Activated naive CD4-positive, alpha-beta T cell treated with anti-CD3 and anti-CD28 coated beads, Interleukin-2, amount 50 U/mL, for 24 hours (primary cell): ENCODE data around the gene AK8.

Experiments
- H3K27ac Mint-ChIP-seq: one replicate; pipeline ENCODE4 v1.8.0; 2021; ENCODE audit warnings: mild to moderate bottlenecking, mixed read lengths
- H3K27me3 Mint-ChIP-seq: one replicate; pipeline ENCODE4 v1.8.0; 2021; ENCODE audit warnings: mixed read lengths
- H3K36me3 Mint-ChIP-seq: one replicate; pipeline ENCODE4 v1.8.0; 2021; ENCODE audit warnings: mixed read lengths
- H3K4me1 Mint-ChIP-seq: one replicate; pipeline ENCODE4 v1.8.0; 2021; ENCODE audit warnings: mixed read lengths
- H3K4me3 Mint-ChIP-seq: one replicate; pipeline ENCODE4 v1.8.0; 2021; ENCODE audit warnings: mild to moderate bottlenecking, mixed read lengths
- H3K9me3 Mint-ChIP-seq: one replicate; pipeline ENCODE4 v1.8.0; 2021; ENCODE audit warnings: mixed read lengths

The AK8 gene

GRCh38 chr9:132854832-132855231, 23.3 kb downstream of the AK8 start:
- Mint-ChIP-seq H3K27ac (no peak overlapping the region), H3K4me1 (peaks cover 9% of the 10 kb centered on the region), H3K4me3 (no peak overlapping the region), H3K27me3 (no peaks in the 10 kb centered on the region), H3K36me3 (no peaks in the 10 kb centered on the region), H3K9me3 (no peaks in the 10 kb centered on the region)

DNA sequence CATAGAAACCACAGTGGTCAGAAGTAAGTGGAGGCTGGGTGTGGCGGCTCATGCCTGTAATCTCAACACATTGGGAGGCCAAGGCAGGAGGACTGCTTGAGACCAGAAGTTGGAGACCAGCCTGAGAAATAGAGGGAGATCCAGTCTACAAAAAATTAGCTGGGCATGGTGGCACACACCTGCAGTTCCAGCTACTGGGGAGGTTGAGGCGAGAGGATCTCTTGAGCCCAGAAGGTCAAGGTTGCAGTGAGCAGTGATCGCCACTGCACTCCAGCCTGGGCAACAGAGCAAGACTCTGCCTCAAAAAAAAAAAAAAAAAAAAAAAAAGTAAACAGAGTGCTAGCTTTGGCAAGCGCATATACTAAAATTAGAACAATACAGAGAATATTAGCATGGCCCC, 24.6 kb downstream of the AK8 start:
- no peak overlapping the region for H3K27ac Mint-ChIP-seq
- H3K4me1 Mint-ChIP-seq = peaks cover 19% of the 10 kb centered on the region
- no peaks in the 10 kb centered on the region for H3K36me3 Mint-ChIP-seq
- no peaks in the 10 kb centered on the region for H3K9me3 Mint-ChIP-seq
- H3K4me3 Mint-ChIP-seq = no peak overlapping the region
- no peaks in the 10 kb centered on the region for H3K27me3 Mint-ChIP-seq

GRCh38 chr9:132849185-132849706, 28.8 kb downstream of the AK8 start:
- H3K36me3 Mint-ChIP-seq = no peaks in the 10 kb centered on the region
- peak overlapping the region; percentile 23 for H3K4me3 Mint-ChIP-seq

GRCh38 chr9:132846918-132847515, 31.1 kb downstream of the AK8 start:
- H3K27ac Mint-ChIP-seq = no peak overlapping the region

More at GRCh38 chr9:132849185-132849706, 28.8 kb downstream of the AK8 start:
- H3K27ac Mint-ChIP-seq = no peak overlapping the region
- H3K4me1 Mint-ChIP-seq = peaks cover 20% of the 10 kb centered on the region
- no peaks in the 10 kb centered on the region for H3K27me3 Mint-ChIP-seq
- H3K9me3 Mint-ChIP-seq = no peaks in the 10 kb centered on the region

DNA sequence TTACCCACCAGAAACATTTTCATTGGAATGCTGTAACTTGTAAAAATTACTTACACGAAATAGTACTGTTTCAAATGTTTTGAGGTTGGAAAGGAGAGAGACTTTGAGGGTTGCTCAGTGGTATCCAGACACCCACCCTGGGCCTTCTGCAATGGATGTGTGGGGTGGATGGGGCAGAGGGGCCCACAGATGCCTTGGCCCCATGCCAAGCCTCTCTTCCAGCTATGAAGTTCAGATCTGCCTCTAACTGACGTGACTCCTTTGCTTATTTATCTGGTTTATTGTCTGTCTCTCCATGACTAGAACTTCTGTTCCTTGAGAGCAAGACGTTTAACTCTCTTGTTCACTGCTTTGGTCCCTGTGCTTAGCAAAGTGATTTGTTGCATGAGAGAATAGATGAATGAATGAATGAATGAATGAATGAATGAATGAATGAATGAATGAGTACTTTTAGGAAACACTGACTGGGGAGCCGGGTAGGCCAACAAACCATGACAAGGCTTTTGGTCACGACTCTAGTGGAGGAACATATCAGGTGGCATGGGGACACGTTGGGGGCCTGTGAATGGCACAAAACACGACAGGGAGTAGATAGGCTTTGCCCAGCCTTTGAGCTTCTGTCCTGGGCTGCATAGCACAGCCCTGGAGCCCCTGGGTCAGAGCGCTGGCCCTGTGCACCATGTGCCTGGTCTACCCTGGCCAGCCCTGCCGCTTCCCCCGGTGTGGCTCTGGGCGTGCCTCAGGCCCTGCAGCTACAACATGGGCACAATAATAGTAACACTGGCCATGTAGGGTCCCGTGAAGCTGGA, 31.8 kb downstream of the AK8 start:
- Mint-ChIP-seq H3K4me1 (peaks cover 20% of the 10 kb centered on the region), H3K4me3 (no peak overlapping the region), H3K36me3 (no peaks in the 10 kb centered on the region), H3K27me3 (no peaks in the 10 kb centered on the region), H3K9me3 (no peaks in the 10 kb centered on the region), H3K27ac (no peak overlapping the region)

More at GRCh38 chr9:132846918-132847515, 31.1 kb downstream of the AK8 start:
- no peaks in the 10 kb centered on the region for H3K9me3 Mint-ChIP-seq
- no peaks in the 10 kb centered on the region for H3K36me3 Mint-ChIP-seq
- no peaks in the 10 kb centered on the region for H3K27me3 Mint-ChIP-seq
- H3K4me1 Mint-ChIP-seq = peaks cover 20% of the 10 kb centered on the region
- no peak overlapping the region for H3K4me3 Mint-ChIP-seq

- no peaks in the 10 kb centered on the region for H3K27me3 Mint-ChIP-seq
Observed at GRCh38 chr9:132842124-132843044, 35.7 kb downstream of the AK8 start.

GRCh38 chr9:132840980-132841379, 37.1 kb downstream of the AK8 start:
- Mint-ChIP-seq H3K4me3 (no peak overlapping the region), H3K9me3 (no peaks in the 10 kb centered on the region), H3K27me3 (no peaks in the 10 kb centered on the region), H3K27ac (no peak overlapping the region), H3K36me3 (no peaks in the 10 kb centered on the region), H3K4me1 (no peaks in the 10 kb centered on the region)

More at GRCh38 chr9:132842124-132843044, 35.7 kb downstream of the AK8 start:
- Mint-ChIP-seq H3K4me3 (no peak overlapping the region), H3K36me3 (no peaks in the 10 kb centered on the region), H3K4me1 (no peaks in the 10 kb centered on the region), H3K27ac (no peak overlapping the region), H3K9me3 (no peaks in the 10 kb centered on the region)

DNA sequence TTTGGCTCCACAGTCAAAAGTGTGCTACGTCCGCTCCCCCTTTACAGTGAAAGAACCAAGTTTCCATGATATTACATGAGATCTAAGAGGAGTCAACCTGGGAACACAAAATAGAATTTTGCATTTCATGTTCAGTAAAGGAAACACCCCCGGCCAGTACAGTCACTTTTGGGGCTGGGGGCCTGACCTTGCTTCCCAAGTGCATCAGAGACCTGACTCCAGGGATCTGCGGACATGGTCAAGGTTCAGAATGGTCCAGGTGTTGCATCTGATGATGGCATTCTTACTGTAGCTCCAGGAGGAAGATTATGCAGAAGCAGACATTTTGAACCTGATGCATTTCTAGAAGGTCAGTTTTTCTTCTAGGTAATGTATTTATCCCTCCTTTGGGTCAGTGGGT, 39.8 kb downstream of the AK8 start:
- no peak overlapping the region for H3K4me3 Mint-ChIP-seq
- no peaks in the 10 kb centered on the region for H3K9me3 Mint-ChIP-seq
- no peaks in the 10 kb centered on the region for H3K36me3 Mint-ChIP-seq
- no peak overlapping the region for H3K27ac Mint-ChIP-seq
- H3K4me1 Mint-ChIP-seq = no peaks in the 10 kb centered on the region
- H3K27me3 Mint-ChIP-seq = no peaks in the 10 kb centered on the region

- H3K4me1 Mint-ChIP-seq = no peaks in the 10 kb centered on the region
- H3K9me3 Mint-ChIP-seq = no peaks in the 10 kb centered on the region
- no peak overlapping the region for H3K4me3 Mint-ChIP-seq
- no peaks in the 10 kb centered on the region for H3K27me3 Mint-ChIP-seq
- no peaks in the 10 kb centered on the region for H3K36me3 Mint-ChIP-seq
- H3K27ac Mint-ChIP-seq = no peak overlapping the region
Observed at GRCh38 chr9:132837501-132838286, 40.4 kb downstream of the AK8 start.

DNA sequence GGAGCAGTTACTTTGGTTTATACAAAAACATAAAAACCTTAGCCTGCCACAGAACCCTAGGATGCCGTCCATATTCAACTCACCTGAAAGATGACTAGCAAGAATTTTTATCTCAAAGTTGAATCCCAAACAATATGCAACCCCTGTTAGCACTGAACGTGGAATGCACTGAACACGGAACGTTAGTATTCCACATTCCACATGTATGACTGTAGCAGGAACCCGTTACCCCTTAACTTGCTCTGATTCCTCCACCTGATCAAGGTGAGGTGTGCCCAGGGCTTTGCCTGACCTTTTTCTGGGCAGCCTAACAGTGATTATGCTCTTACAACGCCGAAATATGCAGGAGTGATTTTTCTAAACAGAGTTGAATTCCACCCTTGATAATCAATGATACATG, 43.7 kb downstream of the AK8 start:
- Mint-ChIP-seq H3K36me3 (no peaks in the 10 kb centered on the region), H3K4me1 (no peaks in the 10 kb centered on the region), H3K27ac (no peak overlapping the region), H3K27me3 (no peaks in the 10 kb centered on the region), H3K9me3 (no peaks in the 10 kb centered on the region), H3K4me3 (no peak overlapping the region)

- no peak overlapping the region for H3K4me3 Mint-ChIP-seq
- H3K27me3 Mint-ChIP-seq = no peaks in the 10 kb centered on the region
- H3K9me3 Mint-ChIP-seq = no peaks in the 10 kb centered on the region
- no peaks in the 10 kb centered on the region for H3K36me3 Mint-ChIP-seq
- no peak overlapping the region for H3K27ac Mint-ChIP-seq
- no peaks in the 10 kb centered on the region for H3K4me1 Mint-ChIP-seq
Observed at GRCh38 chr9:132833550-132834121, 44.4 kb downstream of the AK8 start.

DNA sequence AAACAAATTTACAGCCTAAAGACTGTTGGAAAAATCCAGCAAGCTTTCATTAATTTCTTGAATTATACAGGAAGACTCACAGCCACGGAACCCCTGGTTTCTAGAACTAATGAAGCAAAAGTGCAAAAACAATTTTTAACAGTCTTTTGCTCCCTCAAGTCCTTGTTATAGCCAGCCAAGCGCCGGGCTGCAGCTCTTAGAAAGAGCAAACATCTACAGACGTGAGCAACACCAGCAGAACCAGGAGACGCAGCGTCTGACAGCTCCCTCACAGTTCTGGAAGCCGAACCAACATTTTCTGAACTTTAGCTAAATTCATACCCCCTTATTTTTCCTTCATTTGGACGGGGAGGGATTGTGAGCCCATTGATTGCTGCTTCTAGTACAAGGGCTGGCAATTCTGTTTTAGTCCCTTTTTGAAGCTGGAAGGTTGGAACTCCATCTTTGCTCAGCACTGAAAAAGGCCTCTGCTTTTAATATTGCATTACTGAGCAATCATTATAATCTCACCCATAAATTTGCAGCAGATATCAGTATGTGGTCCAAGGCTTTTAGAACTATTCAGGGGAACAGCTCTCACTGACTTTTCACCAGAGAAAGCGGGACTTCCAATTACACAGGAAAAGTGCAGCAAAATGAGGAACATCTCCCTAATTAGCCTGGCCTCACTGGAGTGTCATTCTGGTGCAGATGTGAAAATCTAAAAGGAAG, 45.8 kb downstream of the AK8 start:
- H3K4me3 Mint-ChIP-seq = no peak overlapping the region
- no peak overlapping the region for H3K27ac Mint-ChIP-seq
- no peaks in the 10 kb centered on the region for H3K4me1 Mint-ChIP-seq

GRCh38 chr9:132828201-132828770, 49.8 kb downstream of the AK8 start:
- no peak overlapping the region for H3K27ac Mint-ChIP-seq
- H3K36me3 Mint-ChIP-seq = no peaks in the 10 kb centered on the region
- H3K4me3 Mint-ChIP-seq = no peak overlapping the region
- no peaks in the 10 kb centered on the region for H3K4me1 Mint-ChIP-seq
- no peaks in the 10 kb centered on the region for H3K9me3 Mint-ChIP-seq
- H3K27me3 Mint-ChIP-seq = peaks cover 6% of the 10 kb centered on the region

More for the DNA sequence above, 45.8 kb downstream of the AK8 start:
- peaks cover 3% of the 10 kb centered on the region for H3K27me3 Mint-ChIP-seq
- H3K9me3 Mint-ChIP-seq = no peaks in the 10 kb centered on the region
- H3K36me3 Mint-ChIP-seq = no peaks in the 10 kb centered on the region

DNA sequence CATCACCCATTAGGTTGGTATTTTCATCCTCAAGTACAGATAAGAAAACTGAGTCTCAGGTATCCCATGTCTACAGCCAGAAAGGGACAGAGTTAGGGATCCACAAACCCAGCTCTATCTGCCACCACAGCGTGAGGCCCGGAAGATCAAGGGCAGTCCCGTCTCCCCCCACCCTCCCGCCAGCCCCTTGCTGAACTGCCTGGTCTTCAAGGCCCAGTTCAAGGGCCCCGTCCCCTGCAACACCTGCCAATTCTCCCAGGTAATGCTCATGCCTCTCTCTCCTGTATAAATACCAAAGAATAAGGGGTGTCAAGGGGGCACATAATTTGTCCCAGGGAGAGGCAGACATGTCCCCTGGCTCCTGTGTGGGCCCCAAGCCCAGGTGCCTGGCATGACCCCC, 50.7 kb downstream of the AK8 start:
- Mint-ChIP-seq H3K27ac (no peak overlapping the region), H3K36me3 (no peaks in the 10 kb centered on the region), H3K27me3 (peaks cover 10% of the 10 kb centered on the region), H3K4me1 (no peaks in the 10 kb centered on the region), H3K9me3 (no peaks in the 10 kb centered on the region), H3K4me3 (no peak overlapping the region)
